ENCODE results near the gene TMC8. TPM values are rescaled to one million over a fixed set of nuclear protein-coding genes. Genes with fewer than 3 reads are reported as not detected.
A peak's percentile ranks its signal among the peaks of the same experiment; 100 is the strongest.

Gene TMC8
- polyA plus RNA-seq, 1 of the 3 experiments (the other 2 are of a cell fraction): 0.18 TPM

GRCh38 chr17:78127239-78127887 is 3.2 kb upstream of the TMC8 start:
- no peaks in the 10 kb centered on the region for H3K9me2 ChIP-seq
- no peaks in the 10 kb centered on the region for H4K20me1 ChIP-seq (ENCODE audit: insufficient read depth)
- peaks cover 3% of the 10 kb centered on the region for H3K27me3 ChIP-seq (ENCODE audit: insufficient read depth)
- H3F3A ChIP-seq (replicated peaks; ENCODE audit: insufficient read depth): no peaks in the 10 kb centered on the region
- TF ChIP-seq RFX5 (IDR thresholded peaks at IDR 0.05; ENCODE audit: low read length): no peak
- TF ChIP-seq USF1 (IDR thresholded peaks at IDR 0.05; ENCODE audit: borderline replicate concordance, low read depth): no peak
- TF ChIP-seq PBX3 (IDR thresholded peaks at IDR 0.05): no peak
- TF ChIP-seq NRF1 (IDR thresholded peaks at IDR 0.05; ENCODE audit: low read depth, low read length): no peak
- no peak for TF ChIP-seq EZH2phosphoT487 (IDR thresholded peaks at IDR 0.05; ENCODE audit: borderline replicate concordance, low read depth)
- no peak for TF ChIP-seq MAX (IDR thresholded peaks at IDR 0.05; ENCODE audit: low read depth)
- TF ChIP-seq FOXM1 (IDR thresholded peaks at IDR 0.05; ENCODE audit: low read depth): no peak
- TF ChIP-seq USF2 (IDR thresholded peaks at IDR 0.05; ENCODE audit: borderline replicate concordance, low read depth, low read length): no peak
- TF ChIP-seq ELF1 (IDR thresholded peaks at IDR 0.05): no peak
- no peak for TF ChIP-seq YY1 (IDR thresholded peaks at IDR 0.05; ENCODE audit: low read depth)
- no peak for TF ChIP-seq MXI1 (IDR thresholded peaks at IDR 0.05; ENCODE audit: low read depth, low read length)
- TF ChIP-seq IRF3 (IDR thresholded peaks at IDR 0.05; ENCODE audit: low read depth, low read length): no peak
- no peak for TF ChIP-seq TCF12 (IDR thresholded peaks at IDR 0.05)
- no peak for TF ChIP-seq MEF2A (IDR thresholded peaks at IDR 0.05; ENCODE audit: borderline replicate concordance, low read depth)
- TF ChIP-seq RCOR1 (IDR thresholded peaks at IDR 0.05; ENCODE audit: low read length): no peak
- TF ChIP-seq EP300 (IDR thresholded peaks at IDR 0.05; ENCODE audit: borderline replicate concordance in 1 of 2, low read depth in 1 of 2, low read length in 1 of 2): no peak
- no peak for TF ChIP-seq RXRA (IDR thresholded peaks at IDR 0.05; ENCODE audit: borderline replicate concordance, low read depth)
- ChIA-PET CTCF (interaction anchor here (0.9 to 8.0 kb wide), 12 partner anchors 9 to 294 kb away, joined by 3 to 100 read pairs (median 5); no protein-coding TSS in a partner anchor), POLR2A (interaction anchor here (0.5 kb wide), 1 partner anchor 71 kb away, joined by 5 read pairs; no protein-coding TSS in a partner anchor)
- no peak overlapping the region for H2AFZ ChIP-seq (ENCODE audit: low read depth)
- H3K4me2 ChIP-seq: peak overlapping the region; percentile 100; the same call in 1 of the 2 replicates
- H3K4me3 ChIP-seq (ENCODE audit: low read depth in 2 of 2, low read length in 1 of 2): peak overlapping the region in 1 of 2 experiments; percentile 74; a peak in 2 of 4 replicates
- no peak overlapping the region for H3K27ac ChIP-seq (ENCODE audit: low read depth in 2 of 2, low read length in 1 of 2)
- no peaks in the 10 kb centered on the region for H3K9me3 ChIP-seq
- H3K9ac ChIP-seq: no peak overlapping the region
- no peaks in the 10 kb centered on the region for H3K79me2 ChIP-seq (ENCODE audit: insufficient read depth)
- peaks cover 4 to 39% of the 10 kb centered on the region in 2 experiments; a peak in 1 of 4 replicates for H3K4me1 ChIP-seq (ENCODE audit: control insufficient read depth in 1 of 2, insufficient read depth in 2 of 2, low read depth in 1 of 2, low read length in 1 of 2)
- 91% methylated on average over 25 of the region's 25 CpGs for WGBS (ENCODE audit: low lambda C conversion rate)
- DNase-seq: peak; percentile 58
- H3K36me3 ChIP-seq (replicated peaks in 1 of 2; ENCODE audit: control insufficient read depth in 1 of 2, insufficient read depth in 2 of 2, low read length in 1 of 2): no peaks in the 10 kb centered on the region

Data from SK-N-SH (cell line).